HG03064 (cell line): ENCODE data around the gene SORBS1.

Experiments used
- ATAC-seq: cut with Tn5 transposase; IDR thresholded peaks from one replicate; pipeline ENCODE4 v1.9.1; 2021; ENCODE audit warnings: low read depth; ENCODE audit not compliant: unreplicated experiment

SORBS1 gene

GRCh38 chr10:95467162-95467599, 94.0 kb downstream of the SORBS1 start:
- no peak for ATAC-seq

- ATAC-seq = no peak
Measured at GRCh38 chr10:95466436-95466835, 94.7 kb downstream of the SORBS1 start.

GRCh38 chr10:95464280-95464679, 96.9 kb downstream of the SORBS1 start:
- no peak for ATAC-seq

- ATAC-seq = no peak
Measured at GRCh38 chr10:95462740-95463667, 98.2 kb downstream of the SORBS1 start.

GRCh38 chr10:95461611-95462010, 99.6 kb downstream of the SORBS1 start:
- no peak for ATAC-seq

GRCh38 chr10:95459446-95460045, 101.6 kb downstream of the SORBS1 start:
- no peak for ATAC-seq

GRCh38 chr10:95458871-95459270, 102.3 kb downstream of the SORBS1 start:
- no peak for ATAC-seq

- ATAC-seq = no peak
Measured at GRCh38 chr10:95458014-95458413, 103.2 kb downstream of the SORBS1 start.

- no peak for ATAC-seq
Measured at GRCh38 chr10:95457319-95457886, 103.8 kb downstream of the SORBS1 start.

GRCh38 chr10:95456516-95456915, 104.7 kb downstream of the SORBS1 start:
- no peak for ATAC-seq

- ATAC-seq = no peak
Measured at GRCh38 chr10:95454940-95455339, 106.2 kb downstream of the SORBS1 start.

- ATAC-seq = no peak
Measured at GRCh38 chr10:95454356-95454755, 106.8 kb downstream of the SORBS1 start.

GRCh38 chr10:95451568-95452524, 109.3 kb downstream of the SORBS1 start:
- ATAC-seq = no peak

GRCh38 chr10:95451150-95451549, 110.0 kb downstream of the SORBS1 start:
- ATAC-seq = no peak

GRCh38 chr10:95450188-95450587, 111.0 kb downstream of the SORBS1 start:
- ATAC-seq = no peak

- ATAC-seq = no peak
Measured at GRCh38 chr10:95447685-95448084, 113.5 kb downstream of the SORBS1 start.

GRCh38 chr10:95445837-95446486, 115.2 kb downstream of the SORBS1 start:
- no peak for ATAC-seq

- ATAC-seq = no peak
Measured at GRCh38 chr10:95445223-95445836, 115.8 kb downstream of the SORBS1 start.

GRCh38 chr10:95444792-95445191, 116.4 kb downstream of the SORBS1 start:
- no peak for ATAC-seq
